NOMO-1 treated with DMSO at 0.1 percent for 48 hours (cell line): Measurements from ENCODE around the gene GNAI2.

Source experiments
- DNase-seq: peaks from one replicate; lab custom pipeline; 2025; ENCODE audit not compliant: unreplicated experiment; lab: John Stamatoyannopoulos, UW

Gene GNAI2

GRCh38 chr3:50295553-50296431 lies 59.8 kb downstream of the GNAI2 start:
- DNase-seq, result no peak

DNA sequence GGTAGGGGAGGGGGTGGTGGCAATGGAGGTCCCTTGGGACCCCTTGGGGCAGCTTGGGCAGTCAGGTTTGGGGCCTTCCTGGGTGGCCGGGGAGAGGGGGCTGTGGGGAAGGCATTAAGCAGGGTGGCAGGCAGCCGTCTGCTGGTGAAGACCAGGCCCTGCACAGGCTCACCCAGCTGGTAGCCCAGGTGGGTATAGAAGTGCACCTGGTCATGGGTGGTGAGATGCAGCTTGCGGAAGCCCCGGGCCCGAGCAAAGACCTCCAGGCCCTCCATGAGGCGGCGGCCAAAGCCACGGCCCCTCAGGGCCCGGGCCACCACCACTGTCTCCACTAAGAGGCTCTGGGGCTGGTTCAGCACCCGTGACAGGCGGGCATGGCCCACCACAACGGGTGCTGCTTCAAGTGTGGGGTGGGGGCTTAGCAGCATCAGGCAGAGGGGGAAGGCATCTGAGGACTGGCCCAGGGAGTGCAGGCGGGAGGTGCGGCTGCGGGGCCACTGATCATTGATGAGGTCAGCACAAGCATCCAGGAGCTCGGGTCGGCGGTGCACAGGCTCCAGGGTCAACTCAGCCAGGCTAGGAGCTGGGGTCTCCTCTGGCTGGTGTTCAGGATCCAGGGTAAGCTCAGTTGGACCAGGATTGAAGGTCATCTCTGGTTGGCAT lies 60.8 kb downstream of the GNAI2 start:
- DNase-seq, result no peak

- DNase-seq, result no peak
Measured at GRCh38 chr3:50297384-50297775, 61.4 kb downstream of the GNAI2 start.

DNA sequence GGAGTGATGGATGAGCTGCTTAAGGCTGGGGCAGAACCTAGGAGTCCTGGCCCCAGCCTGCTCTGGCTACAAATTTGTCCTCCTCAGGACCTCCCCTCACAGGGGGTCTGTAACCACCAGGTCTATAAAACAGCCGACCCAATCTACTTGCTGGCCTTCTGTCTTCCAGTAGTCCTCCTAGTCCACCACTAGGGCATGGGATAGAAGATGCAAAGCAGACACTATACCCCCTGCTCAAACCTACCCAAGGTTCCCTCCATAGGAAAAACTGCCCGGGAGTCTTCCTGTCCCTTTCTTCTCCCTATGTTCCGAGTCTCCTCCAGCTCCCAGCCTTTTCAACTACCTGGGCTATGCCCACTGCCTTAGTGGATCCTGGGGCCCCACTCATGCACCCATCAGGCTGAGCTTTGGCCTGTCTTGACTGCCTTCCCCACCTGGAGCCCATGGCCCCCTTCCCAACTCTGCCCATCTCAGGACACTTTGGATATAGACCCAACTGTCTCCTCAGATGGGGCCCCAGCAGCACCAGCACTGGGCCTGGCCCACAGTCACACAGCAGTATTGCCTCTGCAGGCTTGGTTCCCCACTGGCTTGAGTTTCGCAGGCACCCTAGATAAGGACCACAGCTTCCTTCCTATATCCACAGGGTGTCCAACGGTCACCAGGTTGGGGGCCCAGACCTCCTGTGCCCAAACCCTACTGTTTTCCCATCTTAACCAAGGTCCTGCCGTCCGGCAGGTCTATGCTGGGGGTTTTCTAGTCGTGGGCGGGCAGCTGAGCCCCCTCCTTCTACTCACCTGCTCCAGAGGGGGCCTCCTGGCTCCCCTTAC lies 62.1 kb downstream of the GNAI2 start:
- DNase-seq, result peak; percentile 25

- peak; percentile 99 for DNase-seq
Measured at GRCh38 chr3:50298836-50299637, 63.0 kb downstream of the GNAI2 start, which contains the start of the genes HYAL3 and NAA80. TSS of gene HYAL3 (minus strand) at chr3:50299405. CDS start at chr3:50295602, 3,803 bp downstream. TSS of gene NAA80 (minus strand) at chr3:50299405. CDS start at chr3:50297463, 1,942 bp downstream.

- no peak for DNase-seq
Measured at GRCh38 chr3:50299638-50299928, 63.6 kb downstream of the GNAI2 start.

DNA sequence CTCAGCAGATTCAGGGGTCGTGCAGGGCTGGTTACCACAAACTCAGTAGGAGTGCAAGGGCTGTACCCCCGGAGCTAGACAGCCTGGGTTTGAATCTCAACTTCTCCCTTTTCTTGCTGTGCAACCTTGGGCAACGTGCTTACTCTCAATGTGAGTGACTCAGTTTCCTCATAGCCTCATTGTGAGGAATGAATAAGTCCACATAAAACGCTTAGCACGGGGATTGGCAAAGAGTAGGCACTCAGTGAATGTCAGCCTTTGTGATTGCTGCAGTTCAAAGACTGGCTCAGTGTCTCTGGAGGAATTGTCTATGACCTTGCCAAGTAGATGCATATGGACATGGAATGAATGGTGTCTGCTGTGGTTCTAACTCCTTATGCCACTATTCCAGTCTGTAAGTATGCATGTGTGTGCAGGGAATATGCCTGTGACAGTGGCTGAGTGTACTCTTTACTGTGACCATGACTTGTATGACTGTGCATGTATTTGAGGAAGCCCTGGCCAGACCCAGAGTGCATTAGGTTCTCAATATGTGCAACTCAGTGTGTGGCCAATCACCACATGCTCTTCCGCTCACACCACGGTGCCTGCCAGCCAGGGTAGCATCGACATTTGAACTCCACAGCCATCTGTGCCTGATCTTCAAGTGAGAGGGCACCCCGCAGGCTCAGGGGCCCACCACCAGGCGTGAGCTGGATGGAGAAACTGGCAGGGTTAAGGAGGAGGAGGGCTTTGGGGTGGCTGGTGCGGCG lies 64.1 kb downstream of the GNAI2 start:
- DNase-seq, result peak; percentile 92

- DNase-seq, result no peak
Measured at GRCh38 chr3:50300681-50301254, 64.8 kb downstream of the GNAI2 start.

GRCh38 chr3:50302095-50303012 lies 66.3 kb downstream of the GNAI2 start:
- DNase-seq, result no peak

- DNase-seq, result no peak
Measured at GRCh38 chr3:50303013-50303815, 67.2 kb downstream of the GNAI2 start, which contains the start of gene HYAL1. TSS of gene HYAL1 (minus strand) at chr3:50303574. CDS start at chr3:50302956, 618 bp downstream.

- DNase-seq, result no peak
Measured at GRCh38 chr3:50304601-50305000, 68.6 kb downstream of the GNAI2 start.
